Subcutaneous abdominal adipose tissue (tissue), 5 donors: ENCODE results near the gene LGI4.

Source experiments
- H3K27ac ChIP-seq: one replicate; pipeline ENCODE4 v1.7.0; 2013; ENCODE audit warnings: low read depth, mild to moderate bottlenecking, inconsistent platforms, low read length, moderate library complexity
- H3K27me3 ChIP-seq, 5 donors: one replicate each; pipeline ENCODE4 v1.7.0; 2013; ENCODE audit warnings: low read length in 5 of 5, inconsistent platforms in 1 of 5; ENCODE audit not compliant: control insufficient read depth in 5 of 5, insufficient read depth in 4 of 5
- H3K36me3 ChIP-seq, 5 donors: one replicate each; pipeline ENCODE4 v1.7.0; 2013; ENCODE audit warnings: low read length in 5 of 5; ENCODE audit not compliant: control insufficient read depth in 5 of 5, insufficient read depth in 5 of 5
- H3K4me1 ChIP-seq, 5 donors: one replicate each; pipeline ENCODE4 v1.7.0; 2013; ENCODE audit warnings: low read length in 5 of 5, mild to moderate bottlenecking in 3 of 5, moderate library complexity in 1 of 5; ENCODE audit not compliant: control insufficient read depth in 5 of 5, insufficient read depth in 5 of 5
- H3K4me3 ChIP-seq, 5 donors: one replicate each; pipeline ENCODE4 v1.7.0; 2013; ENCODE audit warnings: low read length in 5 of 5, low read depth in 1 of 5
- H3K9ac ChIP-seq, 5 donors: one replicate each; pipeline ENCODE4 v1.7.0; 2013; ENCODE audit warnings: low read length in 5 of 5, mild to moderate bottlenecking in 4 of 5, moderate library complexity in 3 of 5
- H3K9me3 ChIP-seq, 5 donors: one replicate each; pipeline ENCODE4 v1.7.0; 2013; ENCODE audit warnings: low read length in 5 of 5; ENCODE audit not compliant: control insufficient read depth in 5 of 5
- donor health status: healthy.
- donor health status: healthy.
- donor health status: healthy.
- donor health status: healthy.
- donor health status: healthy.

Gene LGI4

DNA sequence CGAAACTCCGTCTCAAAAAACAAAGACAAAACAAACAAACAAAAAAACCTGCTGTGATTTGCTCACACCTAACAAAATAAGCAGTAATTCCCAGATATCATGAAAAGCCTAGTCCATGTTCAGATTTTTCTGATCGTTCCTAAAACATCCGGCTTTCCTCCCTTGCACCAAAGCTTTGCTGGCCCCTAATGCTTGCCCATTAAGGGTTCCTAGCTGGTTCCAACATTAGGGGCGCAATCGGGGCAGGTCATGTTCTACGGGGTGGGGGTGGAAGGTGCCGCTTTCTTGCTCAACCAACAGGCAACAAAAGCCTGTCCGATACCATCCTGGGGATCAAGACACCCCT, 44.7 kb downstream of the LGI4 start:
- peaks cover 0 to 9% (median 5%) of the 10 kb centered on the region in 5 donors for H3K4me1 ChIP-seq
- H3K9ac ChIP-seq, result no peak overlapping the region
- no peak overlapping the region for H3K4me3 ChIP-seq
- no peaks in the 10 kb centered on the region for H3K36me3 ChIP-seq
- no peaks in the 10 kb centered on the region for H3K9me3 ChIP-seq
- H3K27ac ChIP-seq, result no peak overlapping the region
- peaks cover 6 to 17% (median 8%) of the 10 kb centered on the region in 5 donors for H3K27me3 ChIP-seq

DNA sequence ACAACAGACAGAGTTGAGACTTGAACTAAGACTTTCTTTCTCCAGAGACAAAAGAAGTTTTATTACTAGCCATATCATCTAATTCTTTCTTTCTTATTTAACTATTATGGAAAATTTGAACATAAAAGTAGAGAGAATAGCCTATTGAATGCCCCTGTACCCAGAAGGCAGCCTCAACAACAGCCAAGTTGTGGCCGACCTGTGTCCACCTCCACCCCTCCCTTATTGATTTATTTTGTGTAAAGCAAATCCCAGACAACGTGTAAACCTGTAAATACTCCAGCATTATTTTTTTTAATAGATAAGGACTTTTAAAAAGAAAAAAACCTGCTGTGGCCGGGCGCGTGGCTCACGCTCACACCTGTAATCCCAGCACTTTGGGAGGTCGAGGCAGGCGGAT, 45.3 kb downstream of the LGI4 start:
- Histone ChIP-seq H3K36me3 (no peaks in the 10 kb centered on the region), H3K9ac (no peak overlapping the region), H3K4me1 (peaks cover 0 to 9% (median 5%) of the 10 kb centered on the region in 5 donors), H3K9me3 (no peaks in the 10 kb centered on the region), H3K4me3 (no peak overlapping the region), H3K27ac (no peak overlapping the region), H3K27me3 (peaks cover 6 to 17% (median 8%) of the 10 kb centered on the region in 5 donors)

DNA sequence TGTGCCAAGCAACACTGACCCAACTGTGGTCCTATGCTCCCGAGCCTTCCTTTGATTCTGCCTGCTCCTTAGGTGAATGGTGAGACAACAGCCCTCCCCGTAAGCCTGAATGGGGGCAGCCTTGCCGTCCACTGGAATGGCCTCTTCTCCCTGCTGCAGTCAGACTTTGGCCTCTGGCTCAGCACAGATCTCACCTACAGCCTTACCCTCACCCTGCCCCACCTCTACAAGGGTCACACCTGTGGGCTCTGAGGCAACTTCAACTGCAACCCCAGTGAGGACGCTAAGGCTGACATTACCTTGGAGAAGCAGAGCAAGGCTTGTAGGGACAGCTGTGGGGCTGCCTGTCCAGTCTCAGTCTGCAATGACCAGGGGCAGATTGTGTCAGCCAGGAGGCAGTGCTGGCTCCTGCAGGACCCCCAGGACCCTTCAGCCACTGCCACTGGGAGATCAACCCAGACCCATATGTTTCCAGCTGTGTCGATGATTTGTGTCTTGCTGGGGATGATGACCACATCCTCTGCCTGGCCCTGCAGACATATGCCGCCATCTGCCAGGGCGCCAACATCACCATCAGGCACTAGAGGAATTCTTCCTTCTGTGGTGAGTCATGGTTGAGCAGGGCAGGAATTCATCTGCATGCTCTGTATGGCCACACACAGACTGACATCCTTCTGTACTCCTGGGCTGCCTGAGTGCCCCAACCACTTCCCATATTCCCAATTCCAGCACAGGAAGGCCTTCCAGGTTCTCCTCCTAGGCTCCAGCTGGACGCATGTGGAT, 46.5 kb downstream of the LGI4 start:
- no peak overlapping the region for H3K9ac ChIP-seq
- H3K36me3 ChIP-seq, result no peaks in the 10 kb centered on the region
- H3K27ac ChIP-seq, result no peak overlapping the region
- no peak overlapping the region for H3K4me3 ChIP-seq
- H3K9me3 ChIP-seq, result no peaks in the 10 kb centered on the region
- peaks cover 0 to 9% (median 5%) of the 10 kb centered on the region in 5 donors for H3K4me1 ChIP-seq
- H3K27me3 ChIP-seq, result peaks cover 6 to 17% (median 8%) of the 10 kb centered on the region in 5 donors

DNA sequence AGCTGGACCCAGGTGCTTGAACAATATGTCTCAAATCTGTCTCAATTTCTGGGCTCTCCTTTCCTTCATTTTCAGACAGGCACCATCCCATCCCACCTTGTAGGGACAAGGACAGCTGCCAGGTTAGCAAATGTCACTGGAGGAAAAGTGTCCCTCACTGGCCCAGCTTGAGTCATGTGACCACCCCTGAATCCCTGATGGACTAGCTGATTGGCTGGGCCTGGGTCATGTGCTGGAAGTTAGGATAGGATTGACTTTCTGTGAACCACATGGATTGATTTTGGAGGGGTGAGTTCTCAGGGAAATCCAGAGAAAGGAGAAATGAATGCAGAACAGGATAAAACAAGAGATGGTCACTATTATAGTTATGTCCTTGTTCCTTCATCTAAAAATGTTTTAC, 47.5 kb downstream of the LGI4 start:
- no peak overlapping the region for H3K27ac ChIP-seq
- H3K4me3 ChIP-seq, result no peak overlapping the region
- peaks cover 6 to 17% (median 8%) of the 10 kb centered on the region in 5 donors for H3K27me3 ChIP-seq
- no peaks in the 10 kb centered on the region for H3K36me3 ChIP-seq
- peaks cover 0 to 9% (median 5%) of the 10 kb centered on the region in 5 donors for H3K4me1 ChIP-seq
- no peaks in the 10 kb centered on the region for H3K9me3 ChIP-seq
- H3K9ac ChIP-seq, result no peak overlapping the region

DNA sequence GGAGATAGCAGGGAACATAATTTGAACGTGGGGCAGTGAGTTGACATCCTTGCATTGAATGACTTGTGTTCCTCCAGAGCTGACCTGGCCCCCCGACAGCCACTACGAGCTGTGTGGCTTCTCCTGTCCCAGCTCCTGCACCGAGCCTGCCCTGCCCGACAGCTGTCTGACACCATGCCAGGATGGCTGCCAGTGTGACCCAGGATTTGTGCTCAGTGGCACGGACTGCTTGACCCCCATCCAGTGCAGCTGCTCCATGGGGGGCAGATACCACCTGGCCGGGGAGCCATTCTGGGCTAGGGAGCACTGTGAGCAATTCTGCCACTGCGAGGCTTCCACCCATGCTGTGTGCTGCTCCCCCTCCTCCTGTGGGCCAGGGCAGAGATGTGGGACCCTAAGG, 48.4 kb downstream of the LGI4 start:
- Histone ChIP-seq H3K9me3 (no peaks in the 10 kb centered on the region), H3K9ac (no peak overlapping the region), H3K27me3 (peaks cover 6 to 17% (median 8%) of the 10 kb centered on the region in 5 donors), H3K4me3 (no peak overlapping the region), H3K4me1 (peaks cover 0 to 11% (median 5%) of the 10 kb centered on the region in 5 donors), H3K27ac (no peak overlapping the region), H3K36me3 (no peaks in the 10 kb centered on the region)

DNA sequence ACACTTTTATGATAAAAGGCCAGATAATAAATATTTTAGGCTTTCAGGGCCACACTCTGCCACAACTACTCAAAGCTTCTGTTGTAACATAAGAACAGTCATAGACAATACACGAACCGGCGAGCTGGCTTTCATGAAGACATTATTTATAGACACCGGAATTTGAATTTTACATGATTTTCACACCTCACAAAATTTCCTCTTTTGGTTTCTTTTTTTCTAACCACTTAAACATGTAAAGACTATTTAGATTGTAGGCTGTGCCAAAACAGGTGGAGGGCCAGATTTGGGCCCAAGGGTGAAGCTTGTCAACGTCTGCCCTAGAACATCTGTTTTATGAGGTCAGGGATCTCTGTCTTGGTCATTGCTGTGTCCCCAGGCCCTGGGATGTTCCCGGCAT, 48.9 kb downstream of the LGI4 start:
- Histone ChIP-seq H3K27ac (no peak overlapping the region), H3K9ac (no peak overlapping the region), H3K9me3 (no peaks in the 10 kb centered on the region)

DNA sequence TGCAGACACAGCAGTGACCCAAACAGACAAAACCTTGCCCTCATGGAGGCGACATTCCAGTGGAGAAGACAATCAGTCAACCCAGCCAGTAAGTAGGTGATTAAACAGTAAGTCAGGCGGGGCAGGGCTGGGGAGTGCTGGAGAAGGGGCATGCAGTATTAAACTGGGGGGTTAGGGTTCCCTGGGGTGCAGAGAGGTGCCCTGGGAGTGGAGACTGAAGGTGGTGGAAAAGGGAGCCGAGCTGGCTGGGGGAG, 50.4 kb downstream of the LGI4 start:
- no peaks in the 10 kb centered on the region for H3K9me3 ChIP-seq

More for the DNA sequence above, 48.9 kb downstream of the LGI4 start:
- Histone ChIP-seq H3K4me3 (no peak overlapping the region), H3K36me3 (no peaks in the 10 kb centered on the region), H3K4me1 (peaks cover 0 to 13% (median 5%) of the 10 kb centered on the region in 5 donors), H3K27me3 (peaks cover 4 to 14% (median 7%) of the 10 kb centered on the region in 5 donors)

DNA sequence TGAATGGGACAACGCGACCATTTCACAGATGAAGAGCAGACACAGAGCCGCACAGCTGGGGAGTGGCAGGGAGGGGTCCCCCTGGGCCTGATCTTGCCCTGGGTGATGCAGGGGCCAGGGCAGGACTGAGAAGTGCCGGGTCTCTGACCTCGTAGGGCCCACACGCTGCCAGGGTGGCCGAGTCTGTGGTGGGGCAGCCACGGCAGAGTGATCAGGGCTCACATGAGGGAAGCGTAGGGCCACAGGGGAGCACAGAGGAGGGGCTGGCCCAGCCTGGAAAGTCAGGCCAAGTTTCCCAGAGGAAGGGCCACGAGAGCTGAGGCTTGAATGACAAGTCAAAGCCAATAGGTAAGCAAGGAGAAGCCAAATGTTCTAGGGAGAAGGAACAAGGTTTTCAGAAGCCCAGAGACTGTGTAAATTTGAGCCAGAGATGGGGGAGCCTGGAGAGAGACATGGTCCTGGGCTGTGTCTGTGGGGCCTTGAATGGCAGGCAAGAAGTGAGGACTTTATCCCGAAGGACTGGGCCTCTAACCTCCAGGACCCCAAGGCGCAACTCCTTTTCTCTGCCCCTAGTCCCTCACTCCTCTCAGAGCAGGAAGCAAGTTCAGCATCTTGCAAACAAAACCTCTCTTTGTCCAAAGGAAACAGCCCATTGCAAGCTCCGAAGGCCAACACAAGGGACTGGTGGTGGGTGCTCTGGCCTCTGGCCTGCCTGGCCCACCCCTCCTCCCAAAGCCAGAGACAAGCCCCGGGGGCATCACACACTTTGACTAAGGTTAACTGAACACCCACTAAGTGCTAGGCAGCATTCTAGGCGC, 51.0 kb downstream of the LGI4 start:
- H3K36me3 ChIP-seq, result no peaks in the 10 kb centered on the region

More for the DNA sequence above, 50.4 kb downstream of the LGI4 start:
- no peak overlapping the region for H3K27ac ChIP-seq
- H3K4me1 ChIP-seq, result peaks cover 0 to 9% (median 0%) of the 10 kb centered on the region in 5 donors
- no peak overlapping the region for H3K9ac ChIP-seq
- no peaks in the 10 kb centered on the region for H3K36me3 ChIP-seq
- peaks cover 0 to 10% (median 4%) of the 10 kb centered on the region in 5 donors for H3K27me3 ChIP-seq
- no peak overlapping the region for H3K4me3 ChIP-seq

DNA sequence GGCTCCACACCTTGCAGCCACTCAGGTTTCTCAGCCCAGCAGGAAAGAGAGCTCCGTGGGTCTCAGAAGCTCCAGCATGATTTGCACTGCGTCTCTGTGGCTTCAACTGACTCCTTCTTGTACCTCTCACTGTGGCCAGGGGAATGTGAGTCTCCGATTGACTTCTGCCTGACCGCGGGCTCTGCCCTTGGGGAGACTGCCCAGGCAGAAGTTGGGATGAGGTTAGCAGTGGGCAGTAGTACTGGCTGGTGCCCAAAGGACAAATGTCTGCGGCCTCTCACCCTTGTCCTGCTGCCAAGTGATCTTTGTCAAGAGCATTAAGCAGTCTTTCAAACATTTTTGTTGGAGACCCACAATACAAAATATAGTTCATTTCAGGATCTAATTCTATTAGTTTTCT, 53.7 kb downstream of the LGI4 start:
- Histone ChIP-seq H3K27ac (no peak overlapping the region), H3K27me3 (peaks cover 0 to 6% (median 0%) of the 10 kb centered on the region in 5 donors), H3K4me3 (no peak overlapping the region), H3K4me1 (peaks cover 0 to 9% (median 0%) of the 10 kb centered on the region in 5 donors), H3K36me3 (no peaks in the 10 kb centered on the region), H3K9ac (no peak overlapping the region), H3K9me3 (no peaks in the 10 kb centered on the region)

More for the DNA sequence above, 51.0 kb downstream of the LGI4 start:
- no peak overlapping the region for H3K27ac ChIP-seq
- H3K9ac ChIP-seq, result no peak overlapping the region
- no peak overlapping the region for H3K4me3 ChIP-seq
- H3K4me1 ChIP-seq, result peaks cover 0 to 9% (median 0%) of the 10 kb centered on the region in 5 donors
- H3K27me3 ChIP-seq, result peaks cover 0 to 10% (median 4%) of the 10 kb centered on the region in 5 donors
- H3K9me3 ChIP-seq, result no peaks in the 10 kb centered on the region

DNA sequence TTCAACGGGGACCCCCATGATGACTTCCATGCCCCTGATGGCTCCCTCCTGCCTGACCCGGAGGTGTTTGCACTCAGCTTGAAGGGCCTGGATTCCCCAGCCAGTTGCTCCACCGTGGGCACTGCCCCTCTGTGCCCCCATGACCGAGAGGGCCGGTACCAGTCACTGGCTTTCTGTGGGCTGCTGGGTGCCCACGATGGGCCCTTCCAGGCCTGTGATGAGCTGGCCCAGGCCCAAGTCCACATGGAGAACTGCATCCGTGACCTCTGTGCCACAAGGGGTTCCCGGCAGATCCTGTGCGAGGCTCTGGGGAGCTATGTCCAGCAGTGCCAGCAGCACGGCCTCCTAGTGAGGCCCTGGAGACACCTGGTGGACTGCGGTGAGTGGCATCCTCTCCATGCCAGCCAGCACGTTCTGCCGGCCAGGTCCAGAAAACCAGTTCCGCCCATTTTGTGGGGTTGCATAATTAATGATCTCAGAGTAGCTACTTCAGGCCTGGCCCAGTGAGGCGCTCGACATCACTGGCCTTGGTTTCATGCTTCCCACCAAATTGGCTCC, 54.2 kb downstream of the LGI4 start:
- no peak overlapping the region for H3K4me3 ChIP-seq
- H3K9ac ChIP-seq, result no peak overlapping the region
- H3K27ac ChIP-seq, result no peak overlapping the region
- H3K27me3 ChIP-seq, result peaks cover 0 to 6% (median 0%) of the 10 kb centered on the region in 5 donors
- H3K4me1 ChIP-seq, result peaks cover 0 to 9% (median 0%) of the 10 kb centered on the region in 5 donors
- no peaks in the 10 kb centered on the region for H3K9me3 ChIP-seq
- no peaks in the 10 kb centered on the region for H3K36me3 ChIP-seq
